Right atrium auricular region (tissue), 2 donors: ENCODE results near the gene NHSL1. TPM values are rescaled to one million over a fixed set of nuclear protein-coding genes. Genes with fewer than 3 reads are reported as not detected.

ENCODE experiments used
- DNase-seq: peaks from one replicate; pipeline ENCODE4 v3.0.0-alpha.2; 2019; ENCODE audit warnings: low spot score
- H3K27ac ChIP-seq, 2 donors: fragments of 200-600 bp; sonication (generic); 1 replicate in 1 of 2; 2 replicates in 1 of 2; pipeline ENCODE4 v1.5.1; 2016 to 2019
- H3K27me3 ChIP-seq, 2 donors: fragments of 200-600 bp; sonication (generic); one replicate each; pipeline versions ENCODE4 v1.5.1 to v1.6.0; 2017 to 2019
- H3K36me3 ChIP-seq: fragments of 200-600 bp; sonication (generic); one replicate; pipeline ENCODE4 v1.5.1; 2016
- H3K4me1 ChIP-seq, 2 donors: fragments of 200-600 bp; sonication (generic); one replicate each; pipeline versions ENCODE4 v1.5.1 to v1.6.0; 2017 to 2019
- H3K4me3 ChIP-seq, 2 donors: fragments of 200-600 bp; sonication (generic); 1 replicate in 1 of 2; 2 replicates in 1 of 2; pipeline ENCODE4 v1.5.1; 2017 to 2019; ENCODE audit warnings: mild to moderate bottlenecking in 1 of 2, moderate library complexity in 1 of 2
- H3K9me3 ChIP-seq, 2 donors: fragments of 200-600 bp; sonication (generic); one replicate each; pipeline ENCODE4 v1.5.1; 2019
- CTCF ChIP-seq, 2 donors: fragments of 200-600 bp; sonication (generic); IDR thresholded peaks; one replicate each; pipeline ENCODE4 v1.5.1; 2019; ENCODE audit warnings: antibody characterized with exemption in 2 of 2
- total RNA-seq, 2 donors: library from RNA; depleted of rRNA; stranded (reverse); fragments of >200 nt; gene quantifications; one replicate each; pipeline ENCODE4 v1.1.0, GENCODE V29; 2016

NHSL1 gene
- total RNA-seq, 2 donors from 2014 or later, result 34.3 to 41.6 TPM

DNA sequence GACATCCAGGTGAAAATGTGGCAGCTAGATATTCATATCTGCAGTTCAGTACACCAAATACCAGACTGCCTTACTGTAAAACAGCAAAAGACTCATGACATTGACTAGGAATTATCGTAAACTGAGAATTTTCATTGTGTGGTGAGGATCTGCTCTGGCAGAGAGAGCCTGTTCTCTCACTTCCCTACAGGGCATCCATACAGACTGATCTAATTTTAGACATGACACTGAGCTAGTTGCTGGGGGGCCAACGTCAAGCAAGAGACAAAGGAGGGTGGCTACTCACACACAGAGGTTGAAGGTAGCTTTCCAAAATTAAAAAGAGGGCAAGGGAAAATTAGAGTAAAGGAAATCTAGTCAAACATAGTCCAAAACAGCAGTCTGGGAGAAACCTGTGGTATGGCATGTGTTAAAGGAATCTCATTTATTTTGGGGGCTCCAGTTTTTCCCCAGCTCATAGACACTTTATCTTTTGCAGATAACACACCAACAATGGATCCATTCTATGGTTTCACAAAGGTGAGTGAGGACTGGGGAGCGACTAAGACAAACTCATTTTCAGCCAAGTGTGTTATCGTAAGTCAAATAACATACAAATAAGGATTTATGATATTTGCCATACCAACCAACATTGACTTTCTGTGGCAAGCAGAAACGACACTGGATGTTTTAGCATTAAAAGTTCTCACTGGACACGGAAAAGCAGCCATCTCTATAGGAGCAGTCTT lies 36.6 kb upstream of the NHSL1 start:
- Histone ChIP-seq H3K27ac (peak overlapping the region in 1 of 2 donors; percentile 62), H3K27me3 (no peaks in the 10 kb centered on the region), H3K36me3 (no peaks in the 10 kb centered on the region), H3K9me3 (no peaks in the 10 kb centered on the region), H3K4me3 (no peak overlapping the region), H3K4me1 (peaks cover 0 to 53% of the 10 kb centered on the region in 2 donors)
- DNase-seq, result no peak
- no peak for TF ChIP-seq CTCF (IDR thresholded peaks at IDR 0.05)

DNA sequence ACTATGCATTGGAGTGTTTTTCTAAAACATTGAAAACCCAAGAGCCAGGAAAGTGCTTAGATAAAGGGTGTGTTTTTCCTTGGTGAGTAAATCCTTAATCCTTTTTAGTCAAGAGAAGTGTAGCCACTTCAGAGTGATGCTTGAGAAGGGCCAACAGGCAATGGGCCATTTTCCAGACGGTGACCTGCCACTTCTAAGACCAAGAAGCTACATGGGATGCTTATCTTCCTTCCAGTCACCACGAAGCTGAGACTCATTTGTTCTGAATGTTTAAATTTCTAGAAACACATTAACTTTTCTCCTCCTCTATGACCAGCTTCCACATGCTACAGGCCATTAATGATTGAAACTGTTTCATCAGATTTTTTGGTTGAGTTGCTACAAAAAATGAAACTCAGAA lies 34.4 kb upstream of the NHSL1 start:
- no peaks in the 10 kb centered on the region for H3K27me3 ChIP-seq
- no peak overlapping the region for H3K4me3 ChIP-seq
- no peaks in the 10 kb centered on the region for H3K9me3 ChIP-seq
- TF ChIP-seq CTCF (IDR thresholded peaks at IDR 0.05), result no peak
- H3K36me3 ChIP-seq, result no peaks in the 10 kb centered on the region
- H3K4me1 ChIP-seq, result peaks cover 0 to 35% of the 10 kb centered on the region in 2 donors
- no peak overlapping the region for H3K27ac ChIP-seq
- DNase-seq, result no peak

GRCh38 chr6:138531387-138531786 lies 32.1 kb upstream of the NHSL1 start:
- Histone ChIP-seq H3K9me3 (no peaks in the 10 kb centered on the region), H3K36me3 (no peaks in the 10 kb centered on the region), H3K27ac (no peak overlapping the region), H3K4me1 (peaks cover 0 to 22% of the 10 kb centered on the region in 2 donors), H3K4me3 (no peak overlapping the region), H3K27me3 (no peaks in the 10 kb centered on the region)
- no peak for TF ChIP-seq CTCF (IDR thresholded peaks at IDR 0.05)
- no peak for DNase-seq

DNA sequence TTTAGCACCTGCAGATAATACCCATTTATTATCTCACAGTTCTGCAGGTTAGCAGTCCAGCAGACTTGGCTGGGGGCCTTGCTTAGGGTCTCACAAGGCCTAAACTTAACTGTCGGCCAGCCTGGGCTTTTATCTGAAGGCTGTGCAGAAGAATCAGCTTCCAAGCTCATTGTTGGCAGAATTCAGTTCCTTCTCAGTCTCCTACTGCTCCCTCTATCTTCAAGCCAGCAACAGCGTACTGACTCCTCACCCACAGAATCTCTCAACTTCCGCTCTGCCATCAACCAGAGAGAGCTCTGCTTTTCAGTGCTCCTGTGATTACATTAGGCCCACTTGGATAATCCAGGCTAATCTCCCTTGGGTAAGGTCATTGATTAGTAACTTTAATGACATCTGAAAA lies 30.2 kb upstream of the NHSL1 start:
- peaks cover 0 to 13% of the 10 kb centered on the region in 2 donors for H3K4me1 ChIP-seq
- no peak overlapping the region for H3K4me3 ChIP-seq
- no peaks in the 10 kb centered on the region for H3K9me3 ChIP-seq
- no peak for DNase-seq
- peak in 1 of 2 donors; percentile 48 for TF ChIP-seq CTCF (IDR thresholded peaks at IDR 0.05)
- no peaks in the 10 kb centered on the region for H3K27me3 ChIP-seq
- H3K36me3 ChIP-seq, result no peaks in the 10 kb centered on the region
- H3K27ac ChIP-seq, result peak overlapping the region in 1 of 2 donors; percentile 13

- peaks cover 0 to 17% of the 10 kb centered on the region in 2 donors for H3K4me1 ChIP-seq
- H3K4me3 ChIP-seq, result no peak overlapping the region
- no peaks in the 10 kb centered on the region for H3K36me3 ChIP-seq
- H3K27ac ChIP-seq, result peak overlapping the region in 1 of 2 donors; percentile 13
- DNase-seq, result no peak
- TF ChIP-seq CTCF (IDR thresholded peaks at IDR 0.05), result no peak
- no peaks in the 10 kb centered on the region for H3K9me3 ChIP-seq
- no peaks in the 10 kb centered on the region for H3K27me3 ChIP-seq
Measured at GRCh38 chr6:138528956-138529355, 29.7 kb upstream of the NHSL1 start.

DNA sequence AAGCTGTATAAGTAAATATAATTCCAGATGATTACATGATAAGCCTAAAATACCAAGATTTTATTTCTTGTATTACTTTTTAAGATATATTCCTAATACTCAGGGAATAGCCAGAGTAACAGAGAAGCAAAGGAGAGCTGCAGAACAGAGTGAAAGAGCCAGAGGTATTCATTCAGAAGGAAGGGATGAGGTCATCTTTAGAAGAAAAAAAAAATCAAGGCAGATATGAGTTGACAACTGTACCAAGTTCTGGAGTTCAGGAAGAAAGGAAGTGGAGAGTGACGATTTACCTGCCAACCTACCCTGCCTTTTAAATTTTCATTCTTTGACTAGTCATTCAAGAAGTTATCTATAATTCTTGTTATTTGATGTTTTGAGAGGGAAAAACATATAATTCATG lies 28.8 kb upstream of the NHSL1 start:
- no peak for TF ChIP-seq CTCF (IDR thresholded peaks at IDR 0.05)
- H3K4me1 ChIP-seq, result peaks cover 0 to 23% of the 10 kb centered on the region in 2 donors
- peak overlapping the region in 1 of 2 donors; percentile 38 for H3K27ac ChIP-seq
- H3K4me3 ChIP-seq, result no peak overlapping the region
- no peaks in the 10 kb centered on the region for H3K9me3 ChIP-seq
- no peak for DNase-seq
- no peaks in the 10 kb centered on the region for H3K27me3 ChIP-seq
- H3K36me3 ChIP-seq, result no peaks in the 10 kb centered on the region
